ENCODE results near the gene PPP6R2. TPM values are rescaled to one million over a fixed set of nuclear protein-coding genes. Genes with fewer than 3 reads are reported as not detected.

Gene PPP6R2
- polyA plus RNA-seq, 2 of the 4 experiments (the other 2 are of a cell fraction), result 9.6 to 14.7 TPM

GRCh38 chr22:50307890-50308596 is 35.1 kb upstream of the PPP6R2 start (continued):
- TF ChIP-seq FOSB (CRISPR knock-in tag; IDR thresholded peaks at IDR 0.05) (no peak), ZC3H11A (IDR thresholded peaks at IDR 0.05) (no peak), USF2 (IDR thresholded peaks at IDR 0.05) (no peak)

DNA sequence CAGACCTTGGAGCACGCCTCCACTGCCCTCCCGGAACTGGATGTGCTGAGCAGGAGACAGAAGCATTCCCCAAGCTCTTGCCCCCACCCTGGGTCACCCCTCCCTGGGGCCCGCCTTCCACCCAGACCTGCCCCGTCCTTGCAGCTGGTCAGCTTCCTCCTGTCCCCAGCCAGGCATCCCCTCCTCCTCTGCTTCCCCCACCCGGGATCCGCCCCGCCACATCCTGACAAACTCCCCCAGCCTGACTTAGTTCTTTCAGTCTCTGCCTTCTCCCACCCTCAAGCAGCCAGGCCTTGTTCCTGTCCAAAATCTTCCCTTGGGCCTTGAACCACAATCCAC is 34.6 kb upstream of the PPP6R2 start:
- ATAC-seq (peak in 1 of 2 experiments; percentile 8; a peak in 3 of 6 replicates), FAIRE-seq (no peak), DNase-seq (ENCODE audit: low read depth in 1 of 2, low spot score in 1 of 2) (peak in 1 of 2 experiments; percentile 50)
- Histone ChIP-seq H3K4me1 (peaks cover 33% of the 10 kb centered on the region), H3K9me3 (no peaks in the 10 kb centered on the region), H3K27ac (peak overlapping the region; percentile 66 to 100), H3K4me3 (no peak overlapping the region), H3K4me2 (peak overlapping the region; percentile 53; the same call in 2 of the 3 replicates)
- no CpG with 5 or more reads among the region's 7 CpGs for WGBS (ENCODE audit: missing lambda C conversion rate)
- CTCF ChIA-PET, result interaction anchor here (1.0 to 2.7 kb wide), 3 partner anchors 12 to 36 kb away, joined by 3 to 8 read pairs (median 4); no protein-coding TSS in a partner anchor
- POLR2A ChIA-PET, result interaction anchor here (1.6 kb wide), 1 partner anchor 18 kb away, joined by 5 read pairs; the partner anchor contains the start of gene DENND6B
- no peak for TF ChIP-seq RARB (CRISPR knock-in tag; IDR thresholded peaks at IDR 0.05)
- no peak for TF ChIP-seq FOXS1 (CRISPR knock-in tag; IDR thresholded peaks at IDR 0.05)
- no peak for TF ChIP-seq RAD21 (conservative IDR thresholded peaks at IDR 0.05 in 1 of 2, IDR thresholded peaks at IDR 0.05 in 1 of 2)
- no peak for TF ChIP-seq NFE2L2 (conservative IDR thresholded peaks at IDR 0.05; ENCODE audit: low read length)

DNA sequence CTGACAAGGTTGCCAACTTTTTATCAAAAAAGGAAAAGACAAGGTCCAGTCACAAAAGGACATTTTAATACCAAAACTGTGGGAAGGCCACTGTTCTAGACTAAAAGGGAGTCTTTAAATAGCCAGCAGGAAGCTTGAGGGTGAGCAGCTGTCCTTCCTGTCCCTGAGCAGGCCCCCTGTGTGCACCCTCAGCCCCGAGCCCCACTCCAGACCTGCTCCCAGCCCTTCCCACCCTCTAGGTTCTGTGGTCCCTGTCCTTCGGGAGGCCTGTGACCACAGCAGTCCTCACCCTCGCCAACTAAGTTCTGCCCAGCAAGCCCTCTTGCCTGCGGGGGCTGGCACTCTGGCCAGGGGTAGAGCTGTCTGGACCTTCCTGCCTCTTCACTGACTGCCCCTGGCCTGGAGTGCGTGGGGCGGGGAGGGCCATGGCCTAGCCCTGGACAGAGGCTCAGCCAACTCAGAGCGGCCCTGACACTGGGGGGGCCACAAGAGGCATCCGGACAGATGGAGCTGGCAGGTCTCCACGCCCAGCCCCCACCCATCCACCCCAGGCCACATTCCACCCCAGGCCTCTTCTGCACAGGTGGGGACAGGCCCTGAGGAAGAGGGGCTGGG is 34.0 kb upstream of the PPP6R2 start:
- POLR2A ChIA-PET, result no interaction called here
- FAIRE-seq (no peak), DNase-seq (ENCODE audit: low read depth in 1 of 2, low spot score in 1 of 2) (no peak), ATAC-seq (no peak)
- H3K4me1 ChIP-seq, result peaks cover 30% of the 10 kb centered on the region
- CTCF ChIA-PET, result interaction anchor here (1.0 to 2.7 kb wide), 5 partner anchors 12 to 37 kb away, joined by 3 to 8 read pairs (median 4); no protein-coding TSS in a partner anchor
- H3K4me2 ChIP-seq, result no peak overlapping the region
- no peak overlapping the region for H3K4me3 ChIP-seq
- TF ChIP-seq USF2 (IDR thresholded peaks at IDR 0.05) (no peak), SREBF2 (IDR thresholded peaks at IDR 0.05) (no peak), PHF8 (IDR thresholded peaks at IDR 0.05; ENCODE audit: borderline replicate concordance, low read depth) (no peak), TP53 (CRISPR knock-in tag; IDR thresholded peaks at IDR 0.05) (no peak), EP300 (IDR thresholded peaks at IDR 0.05) (no peak), HMGXB4 (CRISPR knock-in tag; IDR thresholded peaks at IDR 0.05; ENCODE audit: borderline replicate concordance) (no peak), ZC3H11A (IDR thresholded peaks at IDR 0.05) (no peak), KDM5A (IDR thresholded peaks at IDR 0.05) (no peak), NPAS2 (CRISPR knock-in tag; IDR thresholded peaks at IDR 0.05; ENCODE audit: borderline replicate concordance) (no peak), BCL3 (IDR thresholded peaks at IDR 0.05) (no peak), MAFK (IDR thresholded peaks at IDR 0.05; ENCODE audit: partially characterized antibody) (no peak), RCOR1 (IDR thresholded peaks at IDR 0.05; ENCODE audit: low read depth, low read length) (no peak), CHD4 (IDR thresholded peaks at IDR 0.05; ENCODE audit: borderline replicate concordance) (no peak), EHF (CRISPR knock-in tag; IDR thresholded peaks at IDR 0.05) (no peak), GATA3 (IDR thresholded peaks at IDR 0.05; ENCODE audit: borderline replicate concordance) (no peak), MYC (IDR thresholded peaks at IDR 0.05; ENCODE audit: borderline replicate concordance, low read length) (no peak), RNF2 (IDR thresholded peaks at IDR 0.05; ENCODE audit: borderline replicate concordance, low read depth) (no peak), POLR2A (IDR thresholded peaks at IDR 0.05; ENCODE audit: low read length) (no peak)
- 80% methylated on average over 3 of the region's 9 CpGs for WGBS (ENCODE audit: missing lambda C conversion rate)
- H3K27ac ChIP-seq, result peak overlapping the region; percentile 31 to 100; a peak in 5 of 6 replicates
- no peaks in the 10 kb centered on the region for H3K9me3 ChIP-seq

All from A549 (cell line).